ENCODE data around the gene PCBP2. TPM values are rescaled to one million over a fixed set of nuclear protein-coding genes. Genes with fewer than 3 reads are reported as not detected.

PCBP2 gene
- total and polyA plus RNA-seq, 10 of the 15 experiments (the other 5 are each of a cell fraction or from before 2014, with no cell fraction given): 109 to 803 (median 327) TPM

GRCh38 chr12:53459097-53459496 lies 7.2 kb downstream of the PCBP2 start:
- ChIA-PET SMC1A (ENCODE audit: uncharacterized antibody, unreplicated experiment) (no interaction called here), POLR2A (interaction anchor here (0.7 to 0.8 kb wide), 2 partner anchors 16 to 39 kb away, joined by 3 to 6 read pairs; no protein-coding TSS in a partner anchor), RAD21 (ENCODE audit: unreplicated experiment) (no interaction called here), CTCF (interaction anchor here (0.5 to 1.4 kb wide), 4 partner anchors 13 to 107 kb away, joined by 3 to 5 read pairs (median 4); no protein-coding TSS in a partner anchor)
- no peak overlapping the region for H2AFZ ChIP-seq (ENCODE audit: control insufficient read depth, low read depth, low read length)
- H3K27me3 ChIP-seq (replicated peaks in 1 of 2; ENCODE audit: control insufficient read depth in 2 of 2, insufficient read depth in 2 of 2, low read length in 1 of 2): no peaks in the 10 kb centered on the region
- ATAC-seq (no peak), FAIRE-seq (no peak), DNase-seq (ENCODE audit: low read depth, low spot score) (no peak)
- intact Hi-C loops (cut with micrococcal nuclease; ENCODE audit: unreplicated experiment): no loop called here
- BruUV-seq (replicated peaks): no TSS peak
- no peak overlapping the region for H3K9ac ChIP-seq (ENCODE audit: control insufficient read depth, insufficient read depth, low read length)
- H3K9me3 ChIP-seq (replicated peaks; ENCODE audit: control insufficient read depth, insufficient read depth, low read length): no peaks in the 10 kb centered on the region
- H3K4me2 ChIP-seq (ENCODE audit: control insufficient read depth, insufficient read depth): 0 out of 2 replicates have a peak overlapping the region, but pooled peaks have one; percentile 17
- TF ChIP-seq FOXK2 (IDR thresholded peaks at IDR 0.05) (no peak), ZNF622 (IDR thresholded peaks at IDR 0.05) (no peak), POLR2A (IDR thresholded peaks at IDR 0.05; ENCODE audit: low read depth, low read length) (no peak), BCL11A (IDR thresholded peaks at IDR 0.05; ENCODE audit: low read depth, low read length) (no peak), SP1 (IDR thresholded peaks at IDR 0.05; ENCODE audit: low read depth, low read length) (no peak), JUNB (IDR thresholded peaks at IDR 0.05) (no peak), NFXL1 (IDR thresholded peaks at IDR 0.05; ENCODE audit: borderline replicate concordance) (no peak), CHD2 (IDR thresholded peaks at IDR 0.05; ENCODE audit: borderline replicate concordance, low read depth, low read length) (no peak)
- H3K27ac ChIP-seq (ENCODE audit: control insufficient read depth, insufficient read depth): no peak overlapping the region
- no peak overlapping the region for H3K4me3 ChIP-seq
- H3K4me1 ChIP-seq (ENCODE audit: control insufficient read depth, insufficient read depth, low read length): peaks cover 6% of the 10 kb centered on the region
- H3K79me2 ChIP-seq (ENCODE audit: control insufficient read depth, insufficient read depth, low read length): peaks cover 64% of the 10 kb centered on the region
- 72% methylated on average over 4 of the region's 4 CpGs for WGBS (ENCODE audit: insufficient coverage, insufficient replicate concordance, low lambda C conversion rate, missing lambda C conversion rate)
- in situ Hi-C loops (cut with MboI): no loop called here
- peaks cover 21 to 87% of the 10 kb centered on the region in 2 experiments for H3K36me3 ChIP-seq (ENCODE audit: control insufficient read depth in 2 of 2, insufficient read depth in 2 of 2, low read length in 1 of 2)
- H4K20me1 ChIP-seq (ENCODE audit: control insufficient read depth, insufficient read depth): peaks cover 22% of the 10 kb centered on the region

GRCh38 chr12:53461059-53461458 lies 9.2 kb downstream of the PCBP2 start:
- Histone ChIP-seq H3K27me3 (replicated peaks in 1 of 2; ENCODE audit: control insufficient read depth in 2 of 2, insufficient read depth in 2 of 2, low read length in 1 of 2) (no peaks in the 10 kb centered on the region), H2AFZ (ENCODE audit: control insufficient read depth, low read depth, low read length) (no peak overlapping the region), H3K4me2 (ENCODE audit: control insufficient read depth, insufficient read depth) (0 out of 2 replicates have a peak overlapping the region, but pooled peaks have one; percentile 9), H3K9me3 (replicated peaks; ENCODE audit: control insufficient read depth, insufficient read depth, low read length) (no peaks in the 10 kb centered on the region), H3K9ac (ENCODE audit: control insufficient read depth, insufficient read depth, low read length) (no peak overlapping the region), H3K27ac (ENCODE audit: control insufficient read depth, insufficient read depth) (no peak overlapping the region), H4K20me1 (ENCODE audit: control insufficient read depth, insufficient read depth) (peaks cover 21% of the 10 kb centered on the region), H3K4me3 (no peak overlapping the region), H3K79me2 (ENCODE audit: control insufficient read depth, insufficient read depth, low read length) (peaks cover 46% of the 10 kb centered on the region), H3K4me1 (ENCODE audit: control insufficient read depth, insufficient read depth, low read length) (peaks cover 4% of the 10 kb centered on the region), H3K36me3 (ENCODE audit: control insufficient read depth in 2 of 2, insufficient read depth in 2 of 2, low read length in 1 of 2) (peaks cover 28 to 78% of the 10 kb centered on the region in 2 experiments)
- no TSS peak for BruUV-seq (replicated peaks)
- ChIA-PET RAD21 (ENCODE audit: unreplicated experiment) (no interaction called here), SMC1A (ENCODE audit: uncharacterized antibody, unreplicated experiment) (interaction anchor here (0.9 to 1.0 kb wide), 2 partner anchors 9 to 14 kb away, joined by 3 to 4 read pairs; no protein-coding TSS in a partner anchor), CTCF (interaction anchor here (0.6 kb wide), 1 partner anchor 16 kb away, joined by 3 read pairs; no protein-coding TSS in a partner anchor), POLR2A (no interaction called here)
- WGBS (ENCODE audit: insufficient coverage, insufficient replicate concordance, low lambda C conversion rate, missing lambda C conversion rate): 92% methylated on average over 3 of the region's 3 CpGs
- no peak for DNase-seq (ENCODE audit: low read depth, low spot score)
- intact Hi-C loops (cut with micrococcal nuclease; ENCODE audit: unreplicated experiment) (no loop called here), in situ Hi-C loops (cut with MboI) (no loop called here)
- ATAC-seq: no peak
- TF ChIP-seq SP1 (IDR thresholded peaks at IDR 0.05; ENCODE audit: low read depth, low read length) (no peak), POLR2AphosphoS5 (IDR thresholded peaks at IDR 0.05; ENCODE audit: low read length) (peak; percentile 52)
- no peak for FAIRE-seq

Data from GM12878 (cell line).